ENCODE data around the gene CA10. TPM values are rescaled to one million over a fixed set of nuclear protein-coding genes. Genes with fewer than 3 reads are reported as not detected.

CA10 gene
- polyA plus RNA-seq, 1 donor (not counting 4 experiments of a cell fraction or from before 2014, with no cell fraction given), result 2.9 TPM

DNA sequence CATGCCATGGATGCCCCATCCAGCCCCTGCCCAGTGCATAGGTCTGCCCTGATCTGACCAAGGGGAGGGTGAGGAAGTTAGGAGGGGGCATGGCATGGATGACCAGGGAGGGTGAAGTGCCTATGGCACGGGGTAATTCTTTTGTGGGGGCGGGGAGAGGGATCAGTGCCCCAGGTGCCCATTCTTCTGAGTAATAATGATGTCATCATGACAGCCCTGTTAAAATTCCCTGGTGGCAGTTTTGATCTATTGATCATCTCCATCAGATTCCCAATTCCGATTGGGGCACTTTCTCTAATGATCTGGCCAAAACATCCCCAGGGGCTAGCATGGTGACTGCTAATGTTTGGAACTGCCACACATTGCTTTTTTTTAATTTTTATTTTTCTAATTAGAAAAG is 506.0 kb downstream of the CA10 start:
- no peak overlapping the region for H3K4me2 ChIP-seq (ENCODE audit: control insufficient read depth, extremely low read depth, insufficient read depth, low read depth, low read length)
- no peaks in the 10 kb centered on the region for H3K9me1 ChIP-seq (ENCODE audit: control insufficient read depth, extremely low read depth, insufficient read depth, low read length)
- H4K20me1 ChIP-seq (ENCODE audit: control insufficient read depth, extremely low read depth, insufficient read depth, low read length), result no peaks in the 10 kb centered on the region
- H3K27ac ChIP-seq (ENCODE audit: control insufficient read depth, insufficient read depth, low read length), result no peak overlapping the region
- no peaks in the 10 kb centered on the region for H3K36me3 ChIP-seq (ENCODE audit: control insufficient read depth in 2 of 2, extremely low read depth in 1 of 2, insufficient read depth in 2 of 2, low read length in 2 of 2)
- H3K9ac ChIP-seq (ENCODE audit: control insufficient read depth, extremely low read depth, insufficient read depth, low read length), result no peak overlapping the region
- no peak overlapping the region for H2AFZ ChIP-seq (ENCODE audit: control insufficient read depth, low read length)
- dilution Hi-C loops (cut with MboI; ENCODE audit: extremely low pct_ligation_motif_present, low sequenced_read_pairs), result no loop called here
- no peak for FAIRE-seq
- H3K4me1 ChIP-seq (ENCODE audit: control insufficient read depth, extremely low read depth, insufficient read depth, low read length), result no peaks in the 10 kb centered on the region
- TF ChIP-seq EZH2 (IDR thresholded peaks at IDR 0.05; ENCODE audit: low read length), result no peak
- TF ChIP-seq CTCF (optimal IDR thresholded peaks at IDR 0.05 in 1 of 3, IDR thresholded peaks at IDR 0.05 in 1 of 3, conservative IDR thresholded peaks at IDR 0.05 in 1 of 3; ENCODE audit: extremely low read depth in 1 of 3, insufficient read depth in 2 of 3, low read length in 3 of 3), result no peak
- H3K9me3 ChIP-seq (ENCODE audit: control insufficient read depth, low read depth, low read length), result no peaks in the 10 kb centered on the region
- H3K4me3 ChIP-seq (ENCODE audit: control insufficient read depth in 2 of 3, extremely low read depth in 1 of 3, insufficient read depth in 2 of 3, low read depth in 1 of 3, low read length in 3 of 3), result no peak overlapping the region
- DNase-seq (ENCODE audit: low read depth, low spot score), result no peak
- H3K27me3 ChIP-seq (ENCODE audit: control insufficient read depth, extremely low read depth, insufficient read depth, low read length), result no peaks in the 10 kb centered on the region
- no peaks in the 10 kb centered on the region for H3K79me2 ChIP-seq (ENCODE audit: control insufficient read depth, insufficient read depth, low read length)

DNA sequence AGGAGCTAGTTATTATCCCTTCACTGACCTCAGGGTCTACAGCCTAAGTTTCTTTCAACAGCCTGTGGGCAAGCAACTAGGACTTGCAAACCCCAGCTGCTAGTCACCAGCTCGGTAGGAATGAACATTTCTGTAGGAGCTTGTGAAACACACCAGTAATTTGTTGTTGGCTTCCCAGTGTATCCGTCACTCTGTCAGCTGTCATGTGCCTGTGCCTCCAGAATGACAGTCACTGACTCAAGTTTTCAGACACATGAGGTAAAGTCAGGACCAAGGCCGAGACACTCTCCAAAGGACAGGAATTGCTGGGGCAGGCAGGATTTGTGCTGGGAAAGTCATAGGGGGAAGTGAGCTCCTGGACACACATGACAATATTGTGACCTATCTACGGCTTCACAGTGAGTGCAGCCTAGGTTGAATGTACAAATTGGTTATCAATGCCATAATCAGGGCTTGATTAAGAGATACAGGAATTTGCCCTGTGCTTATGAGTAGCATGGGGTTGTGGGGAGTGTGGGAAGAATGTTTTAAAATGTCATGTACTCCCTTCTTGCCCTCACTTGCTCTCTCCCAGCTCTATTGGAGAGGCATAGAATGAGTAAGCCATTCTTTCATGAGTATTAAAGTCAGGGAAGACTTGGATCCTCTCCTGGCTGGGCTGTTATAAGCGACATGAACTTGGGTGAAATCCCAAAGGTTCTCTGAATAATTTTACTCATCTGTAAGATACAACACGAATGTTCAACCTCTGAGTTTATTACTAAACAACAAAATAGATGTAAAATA is 506.8 kb downstream of the CA10 start:
- no peak overlapping the region for H3K27ac ChIP-seq (ENCODE audit: control insufficient read depth, insufficient read depth, low read length)
- H3K36me3 ChIP-seq (ENCODE audit: control insufficient read depth in 2 of 2, extremely low read depth in 1 of 2, insufficient read depth in 2 of 2, low read length in 2 of 2), result no peaks in the 10 kb centered on the region
- dilution Hi-C loops (cut with MboI; ENCODE audit: extremely low pct_ligation_motif_present, low sequenced_read_pairs), result no loop called here
- no peaks in the 10 kb centered on the region for H3K4me1 ChIP-seq (ENCODE audit: control insufficient read depth, extremely low read depth, insufficient read depth, low read length)
- DNase-seq (ENCODE audit: low read depth, low spot score), result no peak
- H2AFZ ChIP-seq (ENCODE audit: control insufficient read depth, low read length), result no peak overlapping the region
- no peak for TF ChIP-seq EZH2 (IDR thresholded peaks at IDR 0.05; ENCODE audit: low read length)
- no peak for TF ChIP-seq CTCF (optimal IDR thresholded peaks at IDR 0.05 in 1 of 3, IDR thresholded peaks at IDR 0.05 in 1 of 3, conservative IDR thresholded peaks at IDR 0.05 in 1 of 3; ENCODE audit: extremely low read depth in 1 of 3, insufficient read depth in 2 of 3, low read length in 3 of 3)
- no peaks in the 10 kb centered on the region for H3K9me3 ChIP-seq (ENCODE audit: control insufficient read depth, low read depth, low read length)
- H3K27me3 ChIP-seq (ENCODE audit: control insufficient read depth, extremely low read depth, insufficient read depth, low read length), result no peaks in the 10 kb centered on the region
- H4K20me1 ChIP-seq (ENCODE audit: control insufficient read depth, extremely low read depth, insufficient read depth, low read length), result no peaks in the 10 kb centered on the region
- no peak overlapping the region for H3K4me2 ChIP-seq (ENCODE audit: control insufficient read depth, extremely low read depth, insufficient read depth, low read depth, low read length)
- H3K9me1 ChIP-seq (ENCODE audit: control insufficient read depth, extremely low read depth, insufficient read depth, low read length), result no peaks in the 10 kb centered on the region
- FAIRE-seq, result peak; percentile 36
- H3K9ac ChIP-seq (ENCODE audit: control insufficient read depth, extremely low read depth, insufficient read depth, low read length), result no peak overlapping the region
- no peaks in the 10 kb centered on the region for H3K79me2 ChIP-seq (ENCODE audit: control insufficient read depth, insufficient read depth, low read length)
- H3K4me3 ChIP-seq (ENCODE audit: control insufficient read depth in 2 of 3, extremely low read depth in 1 of 3, insufficient read depth in 2 of 3, low read depth in 1 of 3, low read length in 3 of 3), result no peak overlapping the region

Data from keratinocyte (primary cell).